ENCODE data around the gene ELMO1. TPM values are rescaled to one million over a fixed set of nuclear protein-coding genes. Genes with fewer than 3 reads are reported as not detected.

The ELMO1 gene
- total RNA-seq, 4 donors from 2014 or later = 11.5 to 19.9 (median 17.4) TPM

DNA sequence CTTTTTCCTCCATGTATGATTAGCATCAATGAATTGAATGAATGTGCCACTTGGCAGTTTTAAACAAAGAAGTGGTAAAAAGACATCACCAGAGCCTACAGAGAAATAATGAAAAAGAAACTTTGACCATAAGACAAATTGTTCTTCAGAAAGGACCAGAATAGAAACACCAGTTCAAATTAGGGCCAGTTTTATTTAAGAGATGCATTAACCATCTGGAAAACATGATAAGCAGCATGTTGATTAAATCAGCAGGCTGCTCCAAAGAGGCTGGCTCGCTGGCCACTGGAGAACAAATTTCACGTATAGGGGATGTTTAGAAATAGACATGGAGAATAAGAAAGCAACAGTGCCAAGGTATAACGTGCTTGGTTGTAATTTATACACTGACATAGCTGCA is 482.0 kb downstream of the ELMO1 start:
- DNase-seq (ENCODE audit: low spot score in 2 of 2) = no peak
- 62 to 65% methylated on average over 3 of the region's 3 CpGs for WGBS, 2 donors
- H3K4me3 ChIP-seq (ENCODE audit: low read depth, poor library complexity, severe bottlenecking) = no peak overlapping the region
- TF ChIP-seq, protein P1, sequence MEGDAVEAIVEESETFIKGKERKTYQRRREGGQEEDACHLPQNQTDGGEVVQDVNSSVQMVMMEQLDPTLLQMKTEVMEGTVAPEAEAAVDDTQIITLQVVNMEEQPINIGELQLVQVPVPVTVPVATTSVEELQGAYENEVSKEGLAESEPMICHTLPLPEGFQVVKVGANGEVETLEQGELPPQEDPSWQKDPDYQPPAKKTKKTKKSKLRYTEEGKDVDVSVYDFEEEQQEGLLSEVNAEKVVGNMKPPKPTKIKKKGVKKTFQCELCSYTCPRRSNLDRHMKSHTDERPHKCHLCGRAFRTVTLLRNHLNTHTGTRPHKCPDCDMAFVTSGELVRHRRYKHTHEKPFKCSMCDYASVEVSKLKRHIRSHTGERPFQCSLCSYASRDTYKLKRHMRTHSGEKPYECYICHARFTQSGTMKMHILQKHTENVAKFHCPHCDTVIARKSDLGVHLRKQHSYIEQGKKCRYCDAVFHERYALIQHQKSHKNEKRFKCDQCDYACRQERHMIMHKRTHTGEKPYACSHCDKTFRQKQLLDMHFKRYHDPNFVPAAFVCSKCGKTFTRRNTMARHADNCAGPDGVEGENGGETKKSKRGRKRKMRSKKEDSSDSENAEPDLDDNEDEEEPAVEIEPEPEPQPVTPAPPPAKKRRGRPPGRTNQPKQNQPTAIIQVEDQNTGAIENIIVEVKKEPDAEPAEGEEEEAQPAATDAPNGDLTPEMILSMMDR (IDR thresholded peaks at IDR 0.05) = no peak
- TF ChIP-seq POLR2A (IDR thresholded peaks at IDR 0.05) = no peak
- intact Hi-C loops (cut with DNase I; ENCODE audit: low total_unique reads) = no loop called here

DNA sequence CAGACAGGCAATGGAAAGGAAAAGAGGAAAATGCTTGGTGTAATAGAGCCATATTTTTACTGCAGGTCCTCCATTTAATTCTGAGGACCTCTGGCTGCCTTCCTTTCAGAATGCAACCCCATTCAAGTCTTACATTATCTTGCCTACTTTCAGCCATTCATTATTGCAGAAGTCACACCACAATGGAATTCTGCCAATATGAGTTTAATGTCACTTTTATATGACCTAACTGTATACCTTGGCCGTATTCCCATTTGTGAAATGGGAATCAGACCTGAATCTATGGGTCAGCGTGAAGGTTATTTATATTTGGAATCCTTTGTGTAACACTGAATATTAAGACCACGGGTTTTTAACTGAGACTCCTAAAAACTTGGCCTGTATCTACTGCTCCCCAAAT is 482.6 kb downstream of the ELMO1 start:
- WGBS, 2 donors = 81 to 82% methylated on average over 3 of the region's 3 CpGs
- H3K4me3 ChIP-seq (ENCODE audit: low read depth, poor library complexity, severe bottlenecking) = no peak overlapping the region
- intact Hi-C loops (cut with DNase I; ENCODE audit: low total_unique reads) = no loop called here
- no peak for DNase-seq (ENCODE audit: low spot score in 2 of 2)
- TF ChIP-seq, protein P1 (IDR thresholded peaks at IDR 0.05) = no peak

GRCh38 chr7:36965625-36966024 is 483.0 kb downstream of the ELMO1 start:
- H3K4me3 ChIP-seq (ENCODE audit: low read depth, poor library complexity, severe bottlenecking) = no peak overlapping the region
- DNase-seq (ENCODE audit: low spot score in 2 of 2) = no peak
- intact Hi-C loops (cut with DNase I; ENCODE audit: low total_unique reads) = no loop called here
- 93 to 97% methylated on average over 1 of the region's 1 CpG for WGBS, 2 donors
- TF ChIP-seq, protein P1 (IDR thresholded peaks at IDR 0.05) = no peak
- TF ChIP-seq POLR2A (IDR thresholded peaks at IDR 0.05) = no peak

DNA sequence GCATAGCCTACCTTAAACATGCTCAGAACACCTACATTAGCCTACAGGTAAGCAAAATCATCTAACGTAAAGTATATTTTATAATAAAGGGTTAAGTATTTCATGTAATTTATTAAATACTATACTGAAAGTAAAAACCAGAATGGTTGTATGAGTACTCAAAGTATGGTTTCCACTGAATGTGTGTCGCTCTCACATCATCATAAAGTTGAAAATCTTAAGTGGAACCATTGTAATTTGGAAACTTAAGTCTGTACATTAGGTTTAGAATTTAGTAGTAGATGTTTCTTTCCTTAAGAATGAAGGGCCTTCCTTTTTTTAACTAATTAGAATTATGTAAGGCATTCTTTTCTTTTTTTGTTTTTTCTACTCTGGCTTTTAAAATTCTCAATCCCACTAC is 484.4 kb downstream of the ELMO1 start:
- intact Hi-C loops (cut with DNase I; ENCODE audit: low total_unique reads) = no loop called here
- no peak for DNase-seq (ENCODE audit: low spot score in 2 of 2)
- 91 to 98% methylated on average over 2 of the region's 2 CpGs for WGBS, 2 donors
- H3K4me3 ChIP-seq (ENCODE audit: low read depth, poor library complexity, severe bottlenecking) = no peak overlapping the region
- TF ChIP-seq, protein P1 (IDR thresholded peaks at IDR 0.05) = no peak
- no peak for TF ChIP-seq POLR2A (IDR thresholded peaks at IDR 0.05)

GRCh38 chr7:36962367-36962766 is 486.3 kb downstream of the ELMO1 start:
- no peak overlapping the region for H3K4me3 ChIP-seq (ENCODE audit: low read depth, poor library complexity, severe bottlenecking)
- 80 to 88% methylated on average over 3 of the region's 3 CpGs for WGBS, 2 donors
- TF ChIP-seq, protein P1 (IDR thresholded peaks at IDR 0.05) = no peak
- no peak for TF ChIP-seq POLR2A (IDR thresholded peaks at IDR 0.05)
- DNase-seq (ENCODE audit: low spot score in 2 of 2) = no peak
- intact Hi-C loops (cut with DNase I; ENCODE audit: low total_unique reads) = no loop called here

DNA sequence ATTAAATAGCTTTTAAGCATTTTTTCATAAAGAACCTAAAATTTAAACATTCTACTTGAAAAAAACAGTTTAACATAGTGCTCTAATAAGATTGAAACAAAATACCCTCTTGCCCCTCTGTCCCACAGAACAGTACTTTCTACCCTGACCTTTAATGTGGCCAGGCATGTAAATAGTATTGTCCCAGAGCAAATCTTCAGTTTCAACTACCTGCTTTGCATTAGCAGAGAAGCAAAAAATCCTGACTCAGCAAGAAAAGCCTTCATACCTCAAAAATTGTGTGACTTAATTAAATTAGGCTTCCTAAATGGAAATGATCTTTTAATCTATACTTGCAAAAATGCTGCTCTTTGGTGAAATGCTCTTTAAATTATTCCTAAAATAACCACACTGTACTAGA is 487.0 kb downstream of the ELMO1 start:
- H3K4me3 ChIP-seq (ENCODE audit: low read depth, poor library complexity, severe bottlenecking) = no peak overlapping the region
- no peak for DNase-seq (ENCODE audit: low spot score in 2 of 2)
- intact Hi-C loops (cut with DNase I; ENCODE audit: low total_unique reads) = no loop called here
- TF ChIP-seq POLR2A (IDR thresholded peaks at IDR 0.05) = no peak
- TF ChIP-seq, protein P1 (IDR thresholded peaks at IDR 0.05) = no peak

Data from lower leg skin (tissue), 4 donors.